Measurements from ENCODE around the gene SGMS1. TPM values are rescaled to one million over a fixed set of nuclear protein-coding genes. Genes with fewer than 3 reads are reported as not detected.
A peak's percentile ranks its signal among the peaks of the same experiment; 100 is the strongest.

The SGMS1 gene
- total RNA-seq, 4 donors from 2014 or later: 139 to 198 (median 173) TPM

GRCh38 chr10:50515420-50515819, 108.3 kb downstream of the SGMS1 start:
- DNase-seq (ENCODE audit: low spot score in 2 of 2): no peak
- H3K36me3 ChIP-seq: no peaks in the 10 kb centered on the region
- H3K4me1 ChIP-seq: peaks cover 26% of the 10 kb centered on the region
- no peak overlapping the region for H3K27ac ChIP-seq
- H3K9me3 ChIP-seq: no peaks in the 10 kb centered on the region
- no peaks in the 10 kb centered on the region for H3K27me3 ChIP-seq
- 85% methylated on average over 2 of the region's 2 CpGs for WGBS
- no peak overlapping the region for H3K4me3 ChIP-seq
- TF ChIP-seq POLR2A (IDR thresholded peaks at IDR 0.05) (no peak), CTCF (IDR thresholded peaks at IDR 0.05) (no peak), POLR2AphosphoS5 (IDR thresholded peaks at IDR 0.05) (no peak), EP300 (IDR thresholded peaks at IDR 0.05) (no peak)

- DNase-seq (ENCODE audit: low spot score in 2 of 2): no peak
- WGBS: 57% methylated on average over 2 of the region's 2 CpGs
Observed at GRCh38 chr10:50514995-50515394, 108.8 kb downstream of the SGMS1 start.

GRCh38 chr10:50513956-50514355, 109.8 kb downstream of the SGMS1 start:
- Histone ChIP-seq H3K4me3 (no peak overlapping the region), H3K27ac (no peak overlapping the region), H3K36me3 (no peaks in the 10 kb centered on the region), H3K4me1 (peaks cover 26% of the 10 kb centered on the region), H3K9me3 (no peaks in the 10 kb centered on the region), H3K27me3 (no peaks in the 10 kb centered on the region)
- no peak for TF ChIP-seq POLR2AphosphoS5 (IDR thresholded peaks at IDR 0.05)
- no peak for TF ChIP-seq EP300 (IDR thresholded peaks at IDR 0.05)
- TF ChIP-seq POLR2A (IDR thresholded peaks at IDR 0.05): no peak
- no peak for TF ChIP-seq CTCF (IDR thresholded peaks at IDR 0.05)
- 73% methylated on average over 5 of the region's 5 CpGs for WGBS
- DNase-seq (ENCODE audit: low spot score in 2 of 2): no peak

More at GRCh38 chr10:50514995-50515394, 108.8 kb downstream of the SGMS1 start:
- Histone ChIP-seq H3K4me1 (peaks cover 26% of the 10 kb centered on the region), H3K4me3 (no peak overlapping the region), H3K27me3 (no peaks in the 10 kb centered on the region), H3K36me3 (no peaks in the 10 kb centered on the region), H3K9me3 (no peaks in the 10 kb centered on the region), H3K27ac (no peak overlapping the region)
- TF ChIP-seq POLR2AphosphoS5 (IDR thresholded peaks at IDR 0.05) (no peak), CTCF (IDR thresholded peaks at IDR 0.05) (no peak), EP300 (IDR thresholded peaks at IDR 0.05) (no peak), POLR2A (IDR thresholded peaks at IDR 0.05) (no peak)

- no peak for DNase-seq (ENCODE audit: low spot score in 2 of 2)
- WGBS: 92% methylated on average over 3 of the region's 3 CpGs
- Histone ChIP-seq H3K9me3 (no peaks in the 10 kb centered on the region), H3K27me3 (no peaks in the 10 kb centered on the region), H3K36me3 (no peaks in the 10 kb centered on the region), H3K27ac (no peak overlapping the region), H3K4me3 (no peak overlapping the region), H3K4me1 (peaks cover 26% of the 10 kb centered on the region)
- TF ChIP-seq EP300 (IDR thresholded peaks at IDR 0.05) (no peak), POLR2A (IDR thresholded peaks at IDR 0.05) (no peak), CTCF (IDR thresholded peaks at IDR 0.05) (no peak), POLR2AphosphoS5 (IDR thresholded peaks at IDR 0.05) (no peak)
Observed at GRCh38 chr10:50512743-50513416, 110.9 kb downstream of the SGMS1 start.

- Histone ChIP-seq H3K27ac (peak overlapping the region; percentile 52), H3K27me3 (no peaks in the 10 kb centered on the region), H3K4me1 (peaks cover 28% of the 10 kb centered on the region), H3K36me3 (no peaks in the 10 kb centered on the region), H3K9me3 (no peaks in the 10 kb centered on the region), H3K4me3 (no peak overlapping the region)
- TF ChIP-seq POLR2A (IDR thresholded peaks at IDR 0.05) (no peak), EP300 (IDR thresholded peaks at IDR 0.05) (no peak), CTCF (IDR thresholded peaks at IDR 0.05) (no peak), POLR2AphosphoS5 (IDR thresholded peaks at IDR 0.05) (no peak)
- no peak for DNase-seq (ENCODE audit: low spot score in 2 of 2)
- 71% methylated on average over 1 of the region's 1 CpG for WGBS
Observed at GRCh38 chr10:50512214-50512595, 111.6 kb downstream of the SGMS1 start.
